Stimulated activated naive B cell treated with anti-CD40 and anti-IgM and Interleukin-4, amounts not matched to agents 10 μg/mL and 1 μg/mL and 100 μg/mL, for 72 hours (primary cell): Measurements from ENCODE around the gene NFIA.

Source experiments
- ATAC-seq, 2 donors: fragments of 150-1000 bp; cut with Tn5 transposase; replicated peaks; 2 replicates each; pipeline ENCODE4 v1.10.0; 2021; ENCODE audit warnings: moderate library complexity in 1 of 2
- DNase-seq: peaks from one replicate; pipeline ENCODE4 v3.0.0; 2021
- H3K27ac Mint-ChIP-seq: one replicate; pipeline ENCODE4 v1.8.0; 2022; ENCODE audit warnings: mild to moderate bottlenecking, mixed read lengths
- H3K27me3 Mint-ChIP-seq, 2 donors: one replicate each; pipeline ENCODE4 v1.8.0; 2022; ENCODE audit warnings: mixed read lengths in 2 of 2
- H3K36me3 Mint-ChIP-seq, 2 donors: one replicate each; pipeline ENCODE4 v1.8.0; 2022; ENCODE audit warnings: mixed read lengths in 2 of 2, mild to moderate bottlenecking in 1 of 2
- H3K4me1 Mint-ChIP-seq, 2 donors: one replicate each; pipeline ENCODE4 v1.8.0; 2022; ENCODE audit warnings: mixed read lengths in 2 of 2, mild to moderate bottlenecking in 1 of 2
- H3K4me3 Mint-ChIP-seq, 2 donors: one replicate each; pipeline ENCODE4 v1.8.0; 2022; ENCODE audit warnings: mild to moderate bottlenecking in 2 of 2, mixed read lengths in 2 of 2, moderate library complexity in 1 of 2
- H3K9me3 Mint-ChIP-seq, 2 donors: one replicate each; pipeline ENCODE4 v1.8.0; 2022; ENCODE audit warnings: mixed read lengths in 2 of 2, mild to moderate bottlenecking in 1 of 2

NFIA gene

GRCh38 chr1:61419657-61420056, 337.3 kb downstream of the NFIA start:
- no peak overlapping the region for H3K27ac Mint-ChIP-seq
- ATAC-seq (no peak), DNase-seq (no peak)
- no peaks in the 10 kb centered on the region for H3K9me3 Mint-ChIP-seq
- H3K4me3 Mint-ChIP-seq = no peak overlapping the region
- H3K36me3 Mint-ChIP-seq = no peaks in the 10 kb centered on the region
- peaks cover 8% of the 10 kb centered on the region in 2 donors for H3K27me3 Mint-ChIP-seq
- peaks cover 4 to 14% of the 10 kb centered on the region in 2 donors for H3K4me1 Mint-ChIP-seq

DNA sequence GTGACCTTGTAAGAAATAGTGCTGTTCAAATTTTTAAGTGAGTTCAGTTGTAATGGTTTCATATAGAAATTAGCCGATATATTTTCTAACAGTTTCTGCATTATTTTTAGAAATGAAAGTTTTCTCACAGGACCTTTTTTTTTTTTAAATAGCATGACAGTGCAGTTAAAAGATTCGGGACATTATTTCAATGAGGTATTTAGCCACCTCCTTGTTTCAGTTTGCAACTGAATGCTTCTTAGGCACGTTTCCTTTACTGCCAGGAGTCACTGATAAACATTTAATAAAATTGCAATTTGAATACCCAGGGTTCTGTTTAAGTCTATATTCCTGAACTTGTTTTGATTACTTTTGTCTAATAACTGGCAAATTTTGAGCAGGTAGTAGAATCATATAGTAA, 337.9 kb downstream of the NFIA start:
- Mint-ChIP-seq H3K4me3 (no peak overlapping the region), H3K4me1 (peaks cover 4 to 15% of the 10 kb centered on the region in 2 donors), H3K36me3 (no peaks in the 10 kb centered on the region), H3K27me3 (peaks cover 8% of the 10 kb centered on the region in 2 donors), H3K9me3 (no peaks in the 10 kb centered on the region), H3K27ac (no peak overlapping the region)
- ATAC-seq = no peak
- no peak for DNase-seq

- no peak overlapping the region for H3K27ac Mint-ChIP-seq
- H3K36me3 Mint-ChIP-seq = no peaks in the 10 kb centered on the region
- peaks cover 4 to 15% of the 10 kb centered on the region in 2 donors for H3K4me1 Mint-ChIP-seq
- H3K9me3 Mint-ChIP-seq = no peaks in the 10 kb centered on the region
- no peak for DNase-seq
- no peak overlapping the region for H3K4me3 Mint-ChIP-seq
- ATAC-seq = no peak
- peaks cover 8% of the 10 kb centered on the region in 2 donors for H3K27me3 Mint-ChIP-seq
These were observed 338.8 kb downstream of the NFIA start for GRCh38 chr1:61420909-61421835.

DNA sequence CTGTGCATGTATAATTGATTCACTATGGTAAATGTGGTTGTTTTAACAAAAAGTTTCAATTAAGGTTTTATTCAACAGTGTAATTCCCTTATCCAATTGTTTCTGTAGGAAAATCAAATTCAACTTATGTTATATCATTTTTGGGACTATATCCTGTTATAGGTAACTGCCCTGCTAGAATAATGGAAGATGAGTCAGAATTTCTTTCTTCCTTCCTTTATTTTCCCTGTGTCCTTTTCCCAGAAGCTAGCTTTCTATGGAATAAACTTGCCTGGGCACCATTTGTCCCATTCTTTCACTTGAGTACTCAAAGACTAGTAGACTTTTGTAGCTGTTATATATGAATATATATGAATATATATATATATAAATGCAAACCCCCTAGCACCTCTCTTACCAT, 341.3 kb downstream of the NFIA start:
- H3K36me3 Mint-ChIP-seq = no peaks in the 10 kb centered on the region
- peaks cover 8 to 17% of the 10 kb centered on the region in 2 donors for H3K27me3 Mint-ChIP-seq
- no peak for DNase-seq
- no peaks in the 10 kb centered on the region for H3K9me3 Mint-ChIP-seq
- peaks cover 4 to 15% of the 10 kb centered on the region in 2 donors for H3K4me1 Mint-ChIP-seq
- H3K27ac Mint-ChIP-seq = no peak overlapping the region
- H3K4me3 Mint-ChIP-seq = no peak overlapping the region
- ATAC-seq = no peak

- no peak overlapping the region for H3K27ac Mint-ChIP-seq
- H3K9me3 Mint-ChIP-seq = no peaks in the 10 kb centered on the region
- ATAC-seq (peak; percentile 65 to 71), DNase-seq (no peak)
- peaks cover 4 to 15% of the 10 kb centered on the region in 2 donors for H3K4me1 Mint-ChIP-seq
- H3K36me3 Mint-ChIP-seq = no peaks in the 10 kb centered on the region
- H3K27me3 Mint-ChIP-seq = peaks cover 6 to 17% of the 10 kb centered on the region in 2 donors
- no peak overlapping the region for H3K4me3 Mint-ChIP-seq
These were observed 342.0 kb downstream of the NFIA start for GRCh38 chr1:61424382-61424781.

- peaks cover 3 to 17% of the 10 kb centered on the region in 2 donors for H3K27me3 Mint-ChIP-seq
- H3K36me3 Mint-ChIP-seq = no peaks in the 10 kb centered on the region
- H3K9me3 Mint-ChIP-seq = no peaks in the 10 kb centered on the region
- peaks cover 4 to 15% of the 10 kb centered on the region in 2 donors for H3K4me1 Mint-ChIP-seq
- H3K27ac Mint-ChIP-seq = no peak overlapping the region
- ATAC-seq (no peak), DNase-seq (no peak)
- no peak overlapping the region for H3K4me3 Mint-ChIP-seq
These were observed 342.7 kb downstream of the NFIA start for GRCh38 chr1:61425040-61425439.

DNA sequence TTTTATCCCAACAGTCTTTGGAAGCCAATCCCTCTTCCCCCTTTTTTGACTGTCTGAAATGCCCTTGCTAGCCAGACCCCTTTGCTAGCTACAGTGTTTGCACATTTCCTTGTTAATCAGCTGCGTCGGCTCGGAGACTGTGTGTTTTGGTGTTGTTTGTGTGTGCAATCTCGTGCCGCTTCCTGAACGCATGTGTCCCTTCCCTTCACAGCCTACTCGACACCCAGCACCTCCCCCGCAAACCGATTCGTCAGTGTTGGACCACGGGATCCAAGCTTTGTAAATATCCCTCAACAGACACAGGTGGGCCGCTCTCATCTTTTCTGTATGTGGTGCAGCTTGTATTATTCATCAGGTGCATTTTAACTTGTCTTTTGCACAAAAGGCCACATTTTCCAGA, 343.9 kb downstream of the NFIA start:
- Mint-ChIP-seq H3K27ac (no peak overlapping the region), H3K27me3 (peaks cover 0 to 9% of the 10 kb centered on the region in 2 donors), H3K36me3 (no peaks in the 10 kb centered on the region), H3K4me1 (peaks cover 4 to 9% of the 10 kb centered on the region in 2 donors), H3K4me3 (no peak overlapping the region), H3K9me3 (no peaks in the 10 kb centered on the region)
- no peak for DNase-seq
- ATAC-seq = no peak

DNA sequence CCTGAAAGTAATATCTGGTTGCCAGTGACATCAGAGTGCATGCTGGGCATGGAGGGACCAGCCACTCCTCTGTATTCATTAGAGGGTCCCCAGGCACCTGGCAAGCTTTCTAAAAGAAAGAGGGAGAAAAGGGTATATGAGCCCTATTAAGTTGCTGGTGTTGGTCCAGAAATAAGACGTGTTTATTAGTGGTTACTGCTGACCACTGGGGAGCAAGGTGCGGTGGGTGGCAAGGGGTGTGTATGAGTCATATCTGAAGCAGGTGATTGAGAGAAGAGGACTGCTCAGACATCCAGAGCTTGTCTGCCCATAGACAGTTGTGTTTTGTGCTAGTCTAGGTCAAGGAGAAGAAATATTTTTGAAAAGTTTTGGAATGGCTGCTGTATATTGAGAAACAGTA, 344.5 kb downstream of the NFIA start:
- peaks cover 4 to 9% of the 10 kb centered on the region in 2 donors for H3K4me1 Mint-ChIP-seq
- H3K27me3 Mint-ChIP-seq = peaks cover 0 to 9% of the 10 kb centered on the region in 2 donors
- DNase-seq (no peak), ATAC-seq (no peak)
- H3K9me3 Mint-ChIP-seq = no peaks in the 10 kb centered on the region
- no peaks in the 10 kb centered on the region for H3K36me3 Mint-ChIP-seq
- no peak overlapping the region for H3K4me3 Mint-ChIP-seq
- no peak overlapping the region for H3K27ac Mint-ChIP-seq

- Mint-ChIP-seq H3K36me3 (no peaks in the 10 kb centered on the region), H3K27me3 (peaks cover 0 to 9% of the 10 kb centered on the region in 2 donors), H3K4me1 (peaks cover 4 to 9% of the 10 kb centered on the region in 2 donors), H3K9me3 (no peaks in the 10 kb centered on the region), H3K4me3 (no peak overlapping the region), H3K27ac (no peak overlapping the region)
- ATAC-seq = no peak
- no peak for DNase-seq
These were observed 345.1 kb downstream of the NFIA start for GRCh38 chr1:61427510-61427909.

DNA sequence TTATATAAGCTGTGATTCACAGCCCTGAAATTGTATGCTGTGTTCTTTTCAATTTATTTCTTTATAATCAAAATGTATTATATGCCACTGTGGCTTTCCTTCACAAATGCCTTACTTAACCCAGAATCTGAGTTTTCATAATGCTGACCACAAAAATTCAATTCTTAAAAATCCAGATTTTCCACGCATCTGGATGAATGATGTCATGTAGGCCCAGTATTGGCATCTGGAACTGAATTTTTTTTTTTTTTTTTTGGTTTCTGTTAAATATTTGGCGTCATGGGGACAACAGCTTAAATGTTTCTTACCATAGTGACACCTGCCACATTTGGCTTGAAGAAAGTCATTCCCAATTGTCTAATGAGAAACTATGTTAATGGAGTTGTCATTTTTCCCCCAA, 345.8 kb downstream of the NFIA start:
- Mint-ChIP-seq H3K9me3 (no peaks in the 10 kb centered on the region), H3K36me3 (no peaks in the 10 kb centered on the region), H3K27me3 (peaks cover 0 to 9% of the 10 kb centered on the region in 2 donors), H3K4me3 (no peak overlapping the region), H3K27ac (no peak overlapping the region), H3K4me1 (peaks cover 4 to 9% of the 10 kb centered on the region in 2 donors)
- DNase-seq = no peak
- no peak for ATAC-seq

DNA sequence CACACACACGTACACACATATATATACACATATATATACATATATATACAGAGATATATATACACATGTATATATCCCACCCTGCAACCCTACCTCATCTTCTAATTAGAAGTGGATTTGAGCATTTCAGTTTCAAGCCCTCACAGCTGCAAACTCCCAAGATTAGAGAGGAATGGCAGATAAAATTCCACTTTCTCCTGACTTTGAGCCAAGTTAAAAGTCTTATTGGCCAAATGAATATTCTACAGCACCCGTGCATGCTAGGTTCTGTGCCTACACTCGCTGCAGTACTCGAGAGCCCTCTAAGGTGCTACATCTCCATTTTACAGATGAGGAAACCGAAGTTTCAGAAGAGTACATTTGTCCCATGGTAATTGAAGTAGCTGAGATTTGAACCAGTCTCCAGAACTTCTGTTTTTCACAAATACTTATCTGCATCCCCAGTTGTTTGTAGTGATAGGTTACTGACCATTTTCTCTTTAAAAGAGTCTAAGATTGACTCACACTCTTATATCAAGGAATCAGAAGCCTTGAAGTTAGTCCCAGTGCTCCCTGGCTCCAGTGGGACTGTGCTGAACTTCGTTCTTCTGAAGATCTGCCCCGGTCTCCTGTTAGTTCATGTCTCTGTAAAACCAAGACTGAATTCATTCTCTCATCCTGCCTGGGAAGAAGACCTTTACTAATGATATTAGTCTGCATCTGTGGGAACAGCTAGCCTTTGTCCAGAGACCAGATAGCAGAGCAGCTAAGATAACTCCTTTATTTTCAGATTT, 350.4 kb downstream of the NFIA start:
- Mint-ChIP-seq H3K9me3 (no peaks in the 10 kb centered on the region), H3K4me1 (no peaks in the 10 kb centered on the region), H3K36me3 (no peaks in the 10 kb centered on the region), H3K4me3 (no peak overlapping the region), H3K27ac (no peak overlapping the region), H3K27me3 (peaks cover 7 to 13% of the 10 kb centered on the region in 2 donors)
- ATAC-seq = no peak
- no peak for DNase-seq

GRCh38 chr1:61433646-61434045, 351.3 kb downstream of the NFIA start:
- no peaks in the 10 kb centered on the region for H3K9me3 Mint-ChIP-seq
- H3K4me1 Mint-ChIP-seq = no peaks in the 10 kb centered on the region
- H3K36me3 Mint-ChIP-seq = no peaks in the 10 kb centered on the region
- peaks cover 7 to 13% of the 10 kb centered on the region in 2 donors for H3K27me3 Mint-ChIP-seq
- H3K27ac Mint-ChIP-seq = no peak overlapping the region
- no peak overlapping the region for H3K4me3 Mint-ChIP-seq
- DNase-seq (no peak), ATAC-seq (no peak)

- Mint-ChIP-seq H3K27me3 (peaks cover 7 to 13% of the 10 kb centered on the region in 2 donors), H3K27ac (no peak overlapping the region), H3K36me3 (no peaks in the 10 kb centered on the region), H3K9me3 (no peaks in the 10 kb centered on the region), H3K4me3 (no peak overlapping the region), H3K4me1 (no peaks in the 10 kb centered on the region)
- ATAC-seq (peak in 1 of 2 donors; percentile 29), DNase-seq (no peak)
These were observed 351.9 kb downstream of the NFIA start for GRCh38 chr1:61434276-61434675.

DNA sequence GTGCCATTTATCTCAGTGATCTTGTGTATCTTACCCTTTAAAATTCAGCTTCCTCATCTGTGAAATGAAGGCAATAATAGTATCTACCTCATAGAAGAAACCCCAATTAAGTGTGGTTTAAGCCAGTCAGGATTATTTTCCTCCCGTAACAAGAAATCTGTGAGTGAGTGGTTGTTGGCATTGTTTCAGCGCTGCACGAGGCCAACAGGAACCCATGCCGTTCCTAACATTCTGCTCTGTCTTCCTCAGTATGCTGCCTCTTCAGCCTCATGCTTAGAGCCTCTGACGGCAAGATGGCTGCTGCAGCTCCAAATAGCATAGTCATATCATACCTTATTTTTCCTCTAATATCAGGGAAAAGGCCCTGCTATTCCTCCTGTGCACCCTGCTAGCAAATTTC, 352.9 kb downstream of the NFIA start:
- peaks cover 7 to 13% of the 10 kb centered on the region in 2 donors for H3K27me3 Mint-ChIP-seq
- DNase-seq = no peak
- H3K9me3 Mint-ChIP-seq = no peaks in the 10 kb centered on the region
- H3K36me3 Mint-ChIP-seq = no peaks in the 10 kb centered on the region
- no peak for ATAC-seq
- no peak overlapping the region for H3K27ac Mint-ChIP-seq
- no peak overlapping the region for H3K4me3 Mint-ChIP-seq
- H3K4me1 Mint-ChIP-seq = no peaks in the 10 kb centered on the region
